HG03108 (cell line): ENCODE results near the gene GNB3.

Experiments
- ATAC-seq: cut with Tn5 transposase; IDR thresholded peaks from one replicate; pipeline ENCODE4 v1.9.1; 2021; ENCODE audit warnings: moderate library complexity; ENCODE audit not compliant: unreplicated experiment

The GNB3 gene

DNA sequence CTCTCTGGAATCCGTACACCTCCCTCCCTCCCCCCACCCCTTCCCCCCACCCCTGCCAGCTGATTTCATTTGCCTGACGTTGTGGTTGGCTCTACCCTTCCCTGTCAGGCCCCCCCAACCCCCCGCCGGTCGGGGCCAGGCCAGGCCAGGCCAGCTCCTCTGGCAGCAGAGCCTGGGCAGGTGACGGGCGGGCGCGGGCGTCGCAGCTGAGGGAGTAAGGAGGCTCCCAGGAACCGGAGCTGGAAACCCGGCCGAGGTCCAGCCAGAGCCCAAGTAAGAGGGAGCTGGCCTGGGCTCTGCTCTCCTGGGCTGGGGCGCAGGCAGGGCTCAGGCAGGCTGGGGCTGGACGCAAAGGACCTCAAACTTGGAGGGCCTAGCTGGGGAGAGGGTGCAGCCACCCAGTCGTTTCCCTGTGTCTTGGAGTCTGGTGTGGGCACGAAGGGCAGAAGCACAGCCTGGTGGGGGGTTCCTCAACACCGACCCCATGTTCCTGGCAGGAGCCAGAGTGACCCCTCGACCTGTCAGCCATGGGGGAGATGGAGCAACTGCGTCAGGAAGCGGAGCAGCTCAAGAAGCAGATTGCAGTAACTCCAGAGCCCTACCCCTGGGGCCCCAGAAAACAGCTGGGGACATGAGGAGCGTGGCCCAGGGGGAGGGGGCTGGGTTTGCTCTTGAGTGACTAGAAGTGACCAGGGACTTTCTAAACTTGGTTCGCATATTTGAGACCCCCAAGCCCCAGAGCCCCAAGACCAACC is at the start of gene GNB3:
GNB3 (plus strand) TSS at position 165 of the 755 bp plus-strand sequence; CDS start at position 528, 363 bp downstream.
- no peak for ATAC-seq

DNA sequence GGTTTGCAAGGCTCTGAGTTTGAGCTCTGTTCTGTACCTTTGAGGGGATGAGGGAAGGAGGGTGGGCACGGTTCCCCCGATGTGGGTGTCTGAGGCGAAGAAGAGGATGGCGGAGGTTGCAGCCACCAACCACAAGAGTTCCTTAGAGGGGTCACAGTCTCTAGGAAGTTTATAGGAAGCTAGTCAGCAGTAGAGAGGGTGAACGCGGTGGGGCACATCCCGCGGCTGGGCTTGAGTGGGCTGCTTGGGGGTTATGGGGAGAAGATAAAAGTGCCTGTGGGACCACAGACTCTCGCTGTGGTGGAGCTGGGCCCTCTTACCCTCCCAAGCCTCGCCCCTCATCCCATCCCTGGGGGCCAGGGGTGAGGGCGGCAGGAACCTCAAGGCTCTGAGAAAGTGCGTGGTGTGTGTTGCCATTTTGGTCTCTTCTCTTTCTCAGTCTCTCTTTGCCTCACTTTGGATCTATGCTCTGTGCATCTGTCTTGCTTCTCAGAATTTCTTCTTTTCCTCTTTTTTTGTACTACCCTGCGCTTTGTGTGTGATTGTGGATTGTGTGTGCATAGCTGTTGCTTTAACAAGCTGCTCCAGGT is 48.7 kb upstream of the GNB3 start:
- ATAC-seq: no peak

DNA sequence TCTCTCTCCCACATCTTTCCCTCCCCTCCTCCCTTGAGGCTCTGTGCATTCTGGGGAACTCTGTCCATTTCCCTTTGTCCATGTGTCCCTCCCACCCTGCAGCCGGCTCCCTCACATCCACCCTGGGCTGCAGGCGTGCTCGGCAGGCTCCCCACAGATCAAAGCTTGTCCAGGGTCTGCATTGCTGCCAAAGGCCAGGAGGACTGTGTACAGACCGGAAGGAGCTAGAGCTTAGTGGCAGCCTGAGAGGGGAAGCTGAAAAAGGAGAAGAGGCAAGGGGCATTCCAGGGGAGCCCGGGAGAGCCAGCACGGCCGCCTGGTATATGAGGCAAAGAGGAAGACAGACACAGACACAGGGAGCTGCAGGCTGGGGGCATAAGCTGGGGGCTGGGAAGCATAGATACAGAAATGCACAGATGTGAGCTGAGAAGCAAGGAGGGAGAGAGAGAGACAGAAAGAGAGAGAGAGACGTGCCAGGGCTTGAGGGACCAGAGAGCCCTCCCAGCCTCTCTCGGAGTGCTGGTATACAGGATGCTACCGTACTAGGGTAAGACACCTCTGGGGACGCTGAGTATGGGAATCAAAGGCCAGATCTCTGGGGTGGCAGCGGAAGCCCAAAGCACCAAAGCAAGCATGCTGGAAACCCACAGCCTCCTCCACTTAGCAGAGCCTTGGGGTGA is 48.1 kb upstream of the GNB3 start:
- ATAC-seq: no peak

DNA sequence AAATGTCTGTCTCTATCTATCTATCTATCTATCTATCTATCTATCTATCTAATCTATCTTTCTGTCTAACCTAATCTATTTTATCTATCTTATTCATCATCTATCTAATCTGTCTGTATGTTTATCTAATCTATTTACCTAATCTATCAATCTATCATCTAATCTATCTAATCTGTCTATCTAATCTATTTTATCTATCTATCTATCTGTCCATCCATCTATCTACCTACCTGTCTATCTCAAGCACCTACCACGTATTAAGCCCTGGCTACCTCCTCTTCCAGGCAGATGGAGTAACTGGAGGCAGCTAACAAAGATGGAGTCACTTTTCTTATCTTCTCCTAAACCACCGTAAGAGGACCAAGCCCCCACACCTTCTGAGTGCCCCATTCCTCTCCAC is 45.6 kb upstream of the GNB3 start:
- ATAC-seq: no peak

DNA sequence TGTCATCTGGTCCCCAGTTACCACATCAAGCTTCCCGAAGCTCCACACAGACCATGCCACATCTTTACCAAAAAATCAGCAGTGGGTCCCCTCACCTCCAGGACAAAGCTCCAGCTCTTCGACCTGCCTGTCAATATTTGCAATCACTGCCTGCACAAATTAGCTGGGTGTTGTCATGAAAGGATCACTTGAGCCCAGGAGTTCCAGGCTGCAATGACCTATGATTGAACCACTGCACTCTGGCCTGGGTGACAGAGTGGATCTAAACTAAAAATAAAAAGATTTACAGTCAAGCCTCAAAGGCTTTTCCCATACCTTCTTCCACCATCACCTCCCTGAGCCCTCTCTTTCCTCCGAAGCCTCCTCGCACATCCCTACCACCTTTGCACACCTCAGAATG is 44.1 kb upstream of the GNB3 start:
- ATAC-seq: no peak

DNA sequence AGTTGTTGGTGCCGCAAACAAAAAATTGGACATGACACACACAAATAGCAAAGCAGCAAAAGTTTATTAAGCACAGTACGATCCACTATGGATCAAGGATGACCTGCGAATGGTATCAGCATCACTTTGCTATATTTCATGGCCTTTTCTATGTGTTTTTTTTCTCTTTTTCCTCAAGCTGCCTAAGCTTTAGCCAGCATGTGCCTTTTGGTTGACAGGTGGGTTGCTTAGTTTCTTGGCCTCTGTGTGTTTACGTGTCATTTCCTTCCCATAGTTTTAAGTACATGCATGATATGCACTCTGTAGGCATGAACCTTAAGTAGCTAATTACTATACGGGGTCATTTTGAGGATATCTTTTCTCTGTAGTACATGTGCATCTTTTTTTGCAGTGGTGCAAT is 41.6 kb upstream of the GNB3 start:
- no peak for ATAC-seq

DNA sequence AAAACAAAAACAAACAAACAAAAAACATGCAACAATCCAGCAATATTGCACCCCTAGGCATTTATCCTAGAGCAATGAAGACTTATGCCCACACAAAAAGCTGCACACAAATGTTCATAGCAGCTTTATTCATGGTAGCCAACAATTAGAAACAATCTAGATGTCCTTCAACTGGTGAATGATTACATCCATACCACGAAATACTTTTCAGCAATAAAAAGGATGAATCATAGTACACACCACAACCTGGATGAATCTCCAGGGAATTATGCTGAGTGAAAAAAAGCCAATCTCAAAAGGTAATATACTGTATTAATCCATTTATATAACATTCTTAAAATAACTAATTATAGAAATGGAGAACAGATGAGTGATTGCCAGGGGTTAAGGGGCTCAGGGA is 33.6 kb upstream of the GNB3 start:
- no peak for ATAC-seq

DNA sequence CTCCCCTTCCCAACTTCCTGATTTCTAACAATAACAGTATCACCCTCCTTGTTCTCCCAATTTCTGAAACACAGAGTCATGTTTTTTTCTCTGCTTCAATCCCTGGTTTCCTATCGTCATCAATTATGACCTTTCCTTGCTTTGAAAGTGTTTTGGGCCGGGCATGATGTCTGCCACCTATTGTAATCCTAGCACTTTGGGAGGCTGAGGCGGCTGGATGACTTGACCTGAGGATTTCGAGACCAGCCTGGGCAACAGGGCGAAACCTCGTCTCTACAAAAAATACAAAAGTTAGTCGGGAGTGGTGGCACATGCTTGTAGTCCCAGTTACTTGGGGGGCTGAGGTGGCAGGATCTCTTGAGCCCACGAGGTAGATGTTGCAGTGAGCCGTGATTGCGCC is 31.7 kb upstream of the GNB3 start:
- ATAC-seq: no peak

DNA sequence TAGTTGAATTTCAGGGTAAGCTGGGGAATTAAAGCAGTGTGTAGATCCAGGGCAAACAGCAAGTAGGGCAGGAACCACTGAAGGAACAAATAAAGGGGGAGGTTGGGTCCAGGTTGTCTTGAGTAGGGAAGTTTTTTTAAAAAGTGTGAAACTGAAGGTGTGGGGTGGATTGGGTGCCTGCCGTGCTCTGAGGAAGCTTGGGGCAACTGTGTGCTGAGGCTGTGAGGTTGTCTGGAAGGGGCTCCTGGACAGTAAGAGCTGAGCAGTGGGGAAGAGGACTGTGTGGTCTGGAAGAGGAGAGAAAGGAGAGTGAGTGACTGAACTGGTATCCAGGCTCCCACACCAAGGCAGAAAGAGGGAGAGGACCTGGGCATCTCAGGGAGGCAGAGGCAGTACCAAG is 30.0 kb upstream of the GNB3 start:
- ATAC-seq: no peak

DNA sequence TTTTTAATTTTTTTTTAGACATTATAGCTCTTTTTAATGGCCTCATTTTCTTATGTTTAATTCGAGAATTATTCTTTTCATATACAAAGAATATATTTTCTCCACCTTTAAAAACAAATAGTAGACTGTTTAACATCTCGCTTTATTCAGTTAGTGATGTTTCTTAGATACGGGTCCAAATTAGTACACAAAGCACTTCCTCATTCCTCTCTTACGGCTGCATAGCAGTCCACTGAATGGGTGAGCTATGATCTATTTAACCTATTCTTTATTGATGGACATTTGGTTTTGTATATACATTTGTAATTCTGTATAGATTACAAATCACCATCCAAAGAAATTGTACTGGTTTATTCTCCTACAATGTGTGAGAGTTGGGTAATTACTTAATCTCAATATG is 27.4 kb upstream of the GNB3 start:
- ATAC-seq: no peak

DNA sequence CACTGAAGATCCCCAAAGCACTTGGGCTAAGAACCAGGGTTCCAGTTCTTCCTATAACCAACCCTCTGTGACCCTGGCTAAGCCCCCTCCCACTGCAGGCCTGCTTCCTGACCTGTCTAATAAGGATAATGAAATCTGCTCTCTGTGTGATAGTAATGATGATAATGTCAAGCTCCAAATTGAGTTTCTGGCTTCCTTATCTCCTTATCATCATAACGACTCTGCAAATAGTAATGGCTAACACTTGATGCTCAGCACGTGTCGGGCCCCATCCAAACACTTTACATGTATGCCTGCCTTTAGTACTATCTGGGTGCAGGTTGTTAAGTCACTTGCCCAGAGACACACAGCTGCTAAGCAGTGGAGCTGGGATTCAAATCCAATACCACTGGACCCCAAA is 24.1 kb upstream of the GNB3 start:
- ATAC-seq: no peak

DNA sequence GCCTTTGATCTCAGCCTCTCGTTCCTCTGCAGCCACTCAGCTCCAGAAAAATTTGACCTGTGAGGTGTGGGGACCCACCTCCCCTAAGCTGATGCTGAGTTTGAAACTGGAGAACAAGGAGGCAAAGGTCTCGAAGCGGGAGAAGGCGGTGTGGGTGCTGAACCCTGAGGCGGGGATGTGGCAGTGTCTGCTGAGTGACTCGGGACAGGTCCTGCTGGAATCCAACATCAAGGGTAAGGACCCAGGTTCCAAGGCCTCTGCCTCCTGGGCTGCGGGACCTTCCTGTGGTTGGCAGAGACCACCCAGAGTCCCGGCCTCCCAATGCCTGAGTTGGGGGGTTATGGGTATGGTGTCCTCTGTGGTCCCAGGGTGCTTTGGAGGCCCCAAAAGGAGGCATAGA is 23.6 kb upstream of the GNB3 start:
- no peak for ATAC-seq

DNA sequence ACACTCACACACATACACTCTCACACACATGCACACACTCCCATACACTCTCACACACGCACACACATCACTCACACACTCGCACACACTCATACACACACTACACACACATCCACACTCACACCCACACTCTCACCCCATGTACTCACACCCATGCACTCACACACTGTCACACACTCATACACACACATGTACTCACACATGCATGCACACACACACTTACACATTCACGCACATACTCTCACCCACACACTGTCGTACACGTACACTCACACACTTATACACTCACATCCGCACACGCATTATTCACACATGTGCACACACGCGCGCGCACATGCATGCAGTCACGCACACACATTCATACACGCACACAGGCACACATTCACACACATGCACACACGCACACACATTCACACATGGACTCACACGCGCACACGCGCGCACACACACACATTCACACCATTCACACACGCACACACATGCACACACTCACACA is 23.0 kb upstream of the GNB3 start:
- no peak for ATAC-seq

DNA sequence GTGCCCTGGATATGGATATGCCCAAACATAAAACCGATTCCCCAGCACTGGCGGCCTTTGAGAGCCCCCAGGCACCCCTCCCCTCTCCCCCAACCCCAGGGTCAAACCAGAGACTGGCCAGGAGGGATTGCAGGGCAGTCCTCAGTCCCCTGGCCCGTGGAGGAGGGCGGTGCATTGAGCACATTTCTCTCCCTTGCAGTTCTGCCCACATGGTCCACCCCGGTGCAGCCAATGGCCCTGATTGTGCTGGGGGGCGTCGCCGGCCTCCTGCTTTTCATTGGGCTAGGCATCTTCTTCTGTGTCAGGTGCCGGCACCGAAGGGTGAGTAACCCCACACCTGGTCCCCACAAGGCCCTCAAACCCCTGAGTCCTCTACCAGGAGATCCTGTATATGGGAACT is 22.5 kb upstream of the GNB3 start:
- no peak for ATAC-seq

DNA sequence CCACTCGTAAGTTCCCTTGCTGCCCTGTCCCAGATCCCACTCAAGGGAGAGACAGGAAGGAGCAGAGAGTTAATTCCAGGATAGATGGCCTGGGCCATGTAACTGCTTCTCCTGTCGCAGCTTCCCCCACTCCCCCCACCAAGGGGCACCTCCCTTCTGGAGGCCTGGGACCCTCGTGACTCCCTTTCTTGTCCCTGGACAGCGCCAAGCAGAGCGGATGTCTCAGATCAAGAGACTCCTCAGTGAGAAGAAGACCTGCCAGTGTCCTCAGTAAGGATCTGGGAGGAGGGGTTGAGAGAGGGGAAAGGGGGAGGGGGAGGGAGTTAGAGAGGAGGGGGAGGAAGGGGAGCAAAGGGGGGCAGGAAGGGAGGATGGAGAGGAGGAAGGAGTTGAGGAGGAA is 22.1 kb upstream of the GNB3 start:
- no peak for ATAC-seq

DNA sequence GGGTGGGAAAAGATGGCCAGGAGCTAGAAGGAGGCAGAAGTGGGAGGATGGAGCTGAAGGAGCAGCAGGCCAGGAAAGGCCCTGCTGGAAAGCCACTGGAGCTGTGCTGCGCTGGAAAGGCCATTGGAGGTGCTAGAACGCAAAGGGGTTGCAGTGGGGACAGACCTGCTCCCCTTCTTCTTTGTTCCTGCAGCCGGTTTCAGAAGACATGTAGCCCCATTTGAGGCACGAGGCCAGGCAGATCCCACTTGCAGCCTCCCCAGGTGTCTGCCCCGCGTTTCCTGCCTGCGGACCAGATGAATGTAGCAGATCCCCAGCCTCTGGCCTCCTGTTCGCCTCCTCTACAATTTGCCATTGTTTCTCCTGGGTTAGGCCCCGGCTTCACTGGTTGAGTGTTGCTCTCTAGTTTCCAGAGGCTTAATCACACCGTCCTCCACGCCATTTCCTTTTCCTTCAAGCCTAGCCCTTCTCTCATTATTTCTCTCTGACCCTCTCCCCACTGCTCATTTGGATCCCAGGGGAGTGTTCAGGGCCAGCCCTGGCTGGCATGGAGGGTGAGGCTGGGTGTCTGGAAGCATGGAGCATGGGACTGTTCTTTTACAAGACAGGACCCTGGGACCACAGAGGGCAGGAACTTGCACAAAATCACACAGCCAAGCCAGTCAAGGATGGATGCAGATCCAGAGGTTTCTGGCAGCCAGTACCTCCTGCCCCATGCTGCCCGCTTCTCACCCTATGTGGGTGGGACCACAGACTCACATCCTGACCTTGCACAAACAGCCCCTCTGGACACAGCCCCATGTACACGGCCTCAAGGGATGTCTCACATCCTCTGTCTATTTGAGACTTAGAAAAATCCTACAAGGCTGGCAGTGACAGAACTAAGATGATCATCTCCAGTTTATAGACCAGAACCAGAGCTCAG is 21.4 kb upstream of the GNB3 start:
- no peak for ATAC-seq

DNA sequence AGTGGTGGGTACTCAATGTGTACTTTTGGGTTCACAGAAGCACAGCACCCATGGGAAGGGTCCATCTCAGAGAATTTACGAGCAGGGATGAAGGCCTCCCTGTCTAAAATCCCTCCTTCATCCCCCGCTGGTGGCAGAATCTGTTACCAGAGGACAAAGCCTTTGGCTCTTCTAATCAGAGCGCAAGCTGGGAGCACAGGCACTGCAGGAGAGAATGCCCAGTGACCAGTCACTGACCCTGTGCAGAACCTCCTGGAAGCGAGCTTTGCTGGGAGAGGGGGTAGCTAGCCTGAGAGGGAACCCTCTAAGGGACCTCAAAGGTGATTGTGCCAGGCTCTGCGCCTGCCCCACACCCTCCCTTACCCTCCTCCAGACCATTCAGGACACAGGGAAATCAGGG is 20.6 kb upstream of the GNB3 start:
- no peak for ATAC-seq

DNA sequence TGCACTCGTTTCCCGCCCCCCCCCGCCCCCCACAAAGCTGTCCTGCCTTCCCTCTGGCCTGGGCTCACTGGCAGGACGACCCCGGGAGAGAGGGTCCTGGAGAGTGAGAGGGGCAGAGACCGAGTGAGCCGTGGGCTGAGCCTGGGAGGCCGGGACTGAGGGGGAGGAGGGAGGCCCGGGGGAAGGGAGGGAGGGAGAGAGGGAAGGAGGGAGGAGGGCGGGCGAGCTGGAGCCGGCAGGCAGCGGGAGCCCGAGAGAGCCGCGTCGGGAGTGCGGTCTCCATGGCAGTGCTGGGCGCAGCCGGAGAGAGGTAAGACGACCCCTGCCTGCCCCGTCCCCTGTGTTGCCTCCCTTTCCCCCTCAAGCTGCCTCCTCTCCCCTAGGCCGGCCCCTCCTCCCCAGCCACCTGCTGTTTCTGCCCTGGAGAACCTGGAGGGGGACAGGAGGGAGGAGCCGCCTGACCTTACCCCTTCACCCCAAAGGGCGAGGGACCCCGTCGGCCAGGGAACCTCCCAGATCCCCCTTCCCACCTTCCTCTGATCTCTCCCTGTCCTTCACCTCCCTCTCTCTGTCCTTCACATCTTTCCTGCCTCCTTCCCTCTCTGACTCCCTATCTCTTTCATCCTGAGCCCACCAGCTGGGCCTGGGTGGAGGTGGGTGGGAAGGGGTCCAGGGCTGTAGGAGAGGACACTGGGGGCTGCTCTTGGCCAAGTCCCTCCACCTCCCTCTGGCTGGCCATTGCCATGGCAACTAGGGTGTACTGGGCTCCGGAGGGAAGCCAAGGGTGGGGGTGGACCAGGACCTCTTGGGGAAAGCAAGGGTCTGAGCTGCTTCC is 18.9 kb upstream of the GNB3 start, which contains the start of gene GPR162:
GPR162 (plus strand) TSS at position 231 of the 835 bp plus-strand sequence. CDS start 2,078 bp downstream, outside the sequence.
- no peak for ATAC-seq

DNA sequence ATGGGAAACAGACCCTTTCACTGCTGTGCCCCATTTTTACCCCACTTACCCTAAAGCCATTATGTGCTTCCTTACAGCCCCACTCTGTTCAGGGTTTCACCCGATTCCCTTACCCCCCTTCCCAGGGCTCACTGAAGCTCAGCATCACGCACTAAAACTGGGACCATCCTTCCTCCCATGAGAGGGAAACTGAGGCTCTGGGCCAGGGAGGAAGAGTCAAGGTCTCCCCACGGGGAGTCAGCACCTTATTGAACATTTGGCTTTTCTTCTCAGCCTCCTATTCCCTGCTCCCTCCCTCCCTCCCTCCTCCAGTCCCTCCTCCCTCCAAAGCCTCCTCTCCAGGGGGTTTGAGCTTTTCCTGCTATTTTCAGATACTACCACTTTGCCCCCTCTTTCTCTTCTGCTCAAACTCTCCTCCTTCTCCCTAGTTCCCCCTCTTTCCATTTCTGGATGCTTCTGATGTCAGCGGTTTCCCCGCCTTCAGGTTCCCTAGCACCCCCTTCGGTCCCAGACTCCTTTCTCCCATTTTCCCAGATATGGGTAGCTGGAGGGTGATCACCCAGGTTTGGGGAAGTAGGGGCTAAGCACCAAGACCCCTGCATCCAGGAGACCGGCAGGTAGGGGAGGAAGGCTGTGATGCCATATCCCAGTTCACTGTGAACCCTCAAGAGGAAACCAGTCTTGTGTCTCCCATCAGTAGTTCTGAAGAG is 18.1 kb upstream of the GNB3 start:
- no peak for ATAC-seq
